Stimulated activated CD4-positive, alpha-beta T cell treated with anti-CD3 and anti-CD28 coated beads, TNF-alpha, amount 100 ng/mL, for 1 hour (primary cell): Measurements from ENCODE around the gene SEMA6C.

Experiments
- DNase-seq, 3 donors: peaks; one replicate each; pipeline ENCODE4 v3.0.0-alpha.2; 2020; ENCODE audit warnings: low read depth in 3 of 3, low spot score in 1 of 3

SEMA6C gene

GRCh38 chr1:151158751-151159251 is 12.4 kb upstream of the SEMA6C start:
- DNase-seq = no peak

- DNase-seq = peak in 1 of 3 donors; percentile 31
These were observed 11.9 kb upstream of the SEMA6C start for GRCh38 chr1:151158326-151158725.

- DNase-seq = peak in 1 of 3 donors; percentile 15
These were observed 10.7 kb upstream of the SEMA6C start for GRCh38 chr1:151157067-151157531.

GRCh38 chr1:151156515-151156819 is 10.0 kb upstream of the SEMA6C start, which contains the start of gene TNFAIP8L2:
TSS of gene TNFAIP8L2 (plus strand) at chr1:151156649. CDS start at chr1:151158698, 2,049 bp downstream.
- DNase-seq = peak; percentile 35 to 66 (median 41)

GRCh38 chr1:151147665-151148064 is 1.2 kb upstream of the SEMA6C start:
- DNase-seq = no peak

- DNase-seq = no peak
These were observed 687 bp upstream of the SEMA6C start for GRCh38 chr1:151147132-151147503.

GRCh38 chr1:151146072-151146411 is 389 bp downstream of the SEMA6C start:
- DNase-seq = no peak

GRCh38 chr1:151145304-151146071 is 943 bp downstream of the SEMA6C start:
- no peak for DNase-seq

GRCh38 chr1:151144474-151145303 is 1.7 kb downstream of the SEMA6C start:
- DNase-seq = no peak

- no peak for DNase-seq
These were observed 2.4 kb downstream of the SEMA6C start for GRCh38 chr1:151143986-151144385.

- DNase-seq = no peak
These were observed 3.4 kb downstream of the SEMA6C start for GRCh38 chr1:151143057-151143435.

GRCh38 chr1:151142411-151143056 is 3.9 kb downstream of the SEMA6C start:
- no peak for DNase-seq

- no peak for DNase-seq
These were observed 8.6 kb downstream of the SEMA6C start for GRCh38 chr1:151137789-151138188.

GRCh38 chr1:151135433-151136385 is 10.7 kb downstream of the SEMA6C start:
- no peak for DNase-seq

GRCh38 chr1:151134991-151135390 is 11.4 kb downstream of the SEMA6C start:
- DNase-seq = no peak

- DNase-seq = no peak
These were observed 12.0 kb downstream of the SEMA6C start for GRCh38 chr1:151134396-151134795.

- DNase-seq = no peak
These were observed 13.2 kb downstream of the SEMA6C start for GRCh38 chr1:151133018-151133806.

- no peak for DNase-seq
These were observed 14.0 kb downstream of the SEMA6C start for GRCh38 chr1:151132335-151133017.

GRCh38 chr1:151131701-151132334 is 14.6 kb downstream of the SEMA6C start:
- no peak for DNase-seq
